Liver (tissue), 9 donors: ENCODE results near the gene MCU. TPM values are rescaled to one million over a fixed set of nuclear protein-coding genes. Genes with fewer than 3 reads are reported as not detected.

ENCODE experiments used
- DNase-seq: peaks from one replicate; pipeline ENCODE4 v3.0.0-alpha.2; 2017; ENCODE audit warnings: low spot score
- H3K27ac ChIP-seq, 2 donors: one replicate each; pipeline ENCODE4 v1.7.0; 2013; ENCODE audit warnings: inconsistent platforms in 2 of 2, low read length in 2 of 2, control low read depth in 1 of 2, low read depth in 1 of 2, mild to moderate bottlenecking in 1 of 2
- H3K27me3 ChIP-seq, 4 donors: one replicate each; pipeline versions ENCODE4 v1.6.1 to v1.7.0; 2013; ENCODE audit warnings: low read length in 3 of 4, inconsistent platforms in 1 of 4, mild to moderate bottlenecking in 1 of 4, moderate library complexity in 1 of 4; ENCODE audit not compliant: control insufficient read depth in 4 of 4, insufficient read depth in 4 of 4
- H3K36me3 ChIP-seq, 4 donors: one replicate each; pipeline versions ENCODE4 v1.6.1 to v1.7.0; 2013; ENCODE audit warnings: low read length in 3 of 4, mild to moderate bottlenecking in 3 of 4, low read depth in 1 of 4, moderate library complexity in 1 of 4; ENCODE audit not compliant: control insufficient read depth in 4 of 4, insufficient read depth in 3 of 4
- H3K4me1 ChIP-seq, 4 donors: one replicate each; pipeline versions ENCODE4 v1.6.1 to v1.7.0; 2013; ENCODE audit warnings: low read length in 3 of 4, mild to moderate bottlenecking in 3 of 4, moderate library complexity in 1 of 4; ENCODE audit not compliant: control insufficient read depth in 4 of 4, insufficient read depth in 4 of 4
- H3K4me3 ChIP-seq, 3 donors: one replicate each; pipeline versions ENCODE4 v1.6.1 to v1.7.0; 2013; ENCODE audit warnings: low read length in 3 of 3, control low read depth in 1 of 3, low read depth in 1 of 3, mild to moderate bottlenecking in 1 of 3
- H3K9ac ChIP-seq, 2 donors: one replicate each; pipeline ENCODE4 v1.7.0; 2013; ENCODE audit warnings: low read length in 2 of 2, mild to moderate bottlenecking in 2 of 2, moderate library complexity in 2 of 2, control low read depth in 1 of 2, low read depth in 1 of 2
- H3K9me3 ChIP-seq, 4 donors: one replicate each; pipeline versions ENCODE4 v1.6.1 to v1.7.0; 2013; ENCODE audit warnings: low read length in 3 of 4; ENCODE audit not compliant: control insufficient read depth in 4 of 4
- EGR1 ChIP-seq, 2 donors: IDR thresholded peaks; 2 replicates each; pipeline ENCODE4 v1.6.1; 2016 to 2018; ENCODE audit warnings: antibody characterized with exemption in 2 of 2, low read depth in 2 of 2
- FOXA1 ChIP-seq: IDR thresholded peaks from 2 replicates; pipeline ENCODE4 v1.6.1; 2016; ENCODE audit warnings: antibody characterized with exemption
- FOXA2 ChIP-seq: IDR thresholded peaks from 2 replicates; pipeline ENCODE4 v1.6.1; 2016; ENCODE audit warnings: antibody characterized with exemption
- GABPA ChIP-seq, 2 donors: IDR thresholded peaks in 1 of 2; conservative IDR thresholded peaks in 1 of 2; 2 replicates each; pipeline ENCODE4 v1.6.1; 2016; ENCODE audit warnings: antibody characterized with exemption in 2 of 2, mild to moderate bottlenecking in 1 of 2, moderate library complexity in 1 of 2
- HNF4A ChIP-seq, 2 donors: conservative IDR thresholded peaks; 2 replicates each; pipeline ENCODE4 v1.6.1; 2016; ENCODE audit warnings: antibody characterized with exemption in 2 of 2, mild to moderate bottlenecking in 2 of 2
- HNF4G ChIP-seq: IDR thresholded peaks from 2 replicates; pipeline ENCODE4 v1.6.1; 2016; ENCODE audit warnings: antibody characterized with exemption
- JUND ChIP-seq, 2 donors: IDR thresholded peaks; 2 replicates each; pipeline ENCODE4 v1.6.1; 2016; ENCODE audit warnings: antibody characterized with exemption in 2 of 2
- NR2F2 ChIP-seq: IDR thresholded peaks from 2 replicates; pipeline ENCODE4 v1.6.1; 2016; ENCODE audit warnings: antibody characterized with exemption
- RAD21 ChIP-seq, 2 donors: IDR thresholded peaks; 2 replicates each; pipeline ENCODE4 v1.6.1; 2016; ENCODE audit warnings: antibody characterized with exemption in 2 of 2, mild to moderate bottlenecking in 2 of 2
- RXRA ChIP-seq, 2 donors: IDR thresholded peaks; 2 replicates each; pipeline ENCODE4 v1.6.1; 2017 to 2018; ENCODE audit warnings: antibody characterized with exemption in 2 of 2, mild to moderate bottlenecking in 1 of 2
- SP1 ChIP-seq: IDR thresholded peaks from 2 replicates; pipeline ENCODE4 v1.6.1; 2018; ENCODE audit warnings: antibody characterized with exemption, mild to moderate bottlenecking
- TAF1 ChIP-seq: conservative IDR thresholded peaks from 2 replicates; pipeline ENCODE4 v1.6.1; 2016; ENCODE audit warnings: antibody characterized with exemption, mild to moderate bottlenecking
- YY1 ChIP-seq: IDR thresholded peaks from 2 replicates; pipeline ENCODE4 v1.6.1; 2016; ENCODE audit warnings: antibody characterized with exemption, mild to moderate bottlenecking
- WGBS: extraction: QIAGEN DNeasy Blood & Tissue Kit; methylation state at CpG from one replicate; pipeline ENCODE4 v1.1.7; 2013; 5-methylcytosine and 5-hydroxymethylcytosine counted together
- polyA plus RNA-seq, 2 donors: library from polyadenylated mRNA; stranded (reverse) in 1 of 2; unstranded in 1 of 2; fragments of 200-250 nt in 1 of 2; fragments of >200 nt in 1 of 2; fragmentation: Nextera tagmentation in 1 of 2; extraction: Ambion mirVana in 1 of 2; gene quantifications; one replicate each; pipeline versions ENCODE4 v1.2.1 to v1.2.3, GENCODE V29; 2013 to 2015
- total RNA-seq, 2 donors: library from RNA; depleted of rRNA; stranded (reverse); fragments of >200 nt; gene quantifications; one replicate each; pipeline ENCODE4 v1.2.3, GENCODE V29; 2014
- TF ChIP-seq, protein P1 (sequence below): IDR thresholded peaks from 2 replicates; pipeline ENCODE4 v1.6.1; 2016; ENCODE audit warnings: antibody characterized with exemption, mild to moderate bottlenecking
- TF ChIP-seq, protein P2 (sequence below): IDR thresholded peaks from 2 replicates; pipeline ENCODE4 v1.6.1; 2016; ENCODE audit warnings: antibody characterized with exemption
- TF ChIP-seq, protein P3 (sequence below): IDR thresholded peaks from 2 replicates; pipeline ENCODE4 v1.6.1; 2016; ENCODE audit warnings: antibody characterized with exemption
- TF ChIP-seq, protein P4 (sequence below): fragments of 150-350 bp; IDR thresholded peaks from 2 replicates; pipeline ENCODE4 v1.5.1; 2017; ENCODE audit warnings: improper control_type of control experiment, low read depth, low read length; ENCODE audit not compliant: missing input control
- TF ChIP-seq, protein P5 (sequence below): IDR thresholded peaks from 2 replicates; pipeline ENCODE4 v1.6.1; 2016; ENCODE audit warnings: antibody characterized with exemption
- donor health status: healthy.
- donor health status: healthy.
- donor health status: healthy.
- donor health status: healthy.
- donor health status: healthy.

The MCU gene
- total and polyA plus RNA-seq, 4 donors = 6.4 to 13.0 (median 8.8) TPM

DNA sequence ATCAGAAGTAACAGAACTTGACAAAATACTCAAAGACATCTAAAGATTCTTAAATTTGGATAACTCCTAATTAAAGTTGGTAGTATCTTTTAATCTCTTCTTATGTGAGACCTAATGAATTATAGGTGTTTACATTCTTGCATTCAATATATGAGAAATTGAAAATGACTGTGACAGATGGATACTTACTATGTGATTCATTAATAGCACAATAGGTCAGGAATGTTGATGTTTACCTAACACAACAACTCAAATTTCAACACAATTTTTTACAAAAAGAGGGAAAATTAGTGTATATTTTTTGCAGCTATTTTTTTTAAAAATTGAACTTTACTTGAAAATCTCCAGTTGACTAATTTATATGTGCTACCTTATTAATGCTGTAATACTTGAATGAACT, 31.7 kb upstream of the MCU start:
- no peak for DNase-seq
- Histone ChIP-seq H3K9me3 (no peaks in the 10 kb centered on the region), H3K27ac (no peak overlapping the region), H3K4me1 (no peaks in the 10 kb centered on the region), H3K27me3 (no peaks in the 10 kb centered on the region), H3K9ac (no peak overlapping the region), H3K4me3 (no peak overlapping the region), H3K36me3 (no peaks in the 10 kb centered on the region)
- TF ChIP-seq FOXA2 = no peak

DNA sequence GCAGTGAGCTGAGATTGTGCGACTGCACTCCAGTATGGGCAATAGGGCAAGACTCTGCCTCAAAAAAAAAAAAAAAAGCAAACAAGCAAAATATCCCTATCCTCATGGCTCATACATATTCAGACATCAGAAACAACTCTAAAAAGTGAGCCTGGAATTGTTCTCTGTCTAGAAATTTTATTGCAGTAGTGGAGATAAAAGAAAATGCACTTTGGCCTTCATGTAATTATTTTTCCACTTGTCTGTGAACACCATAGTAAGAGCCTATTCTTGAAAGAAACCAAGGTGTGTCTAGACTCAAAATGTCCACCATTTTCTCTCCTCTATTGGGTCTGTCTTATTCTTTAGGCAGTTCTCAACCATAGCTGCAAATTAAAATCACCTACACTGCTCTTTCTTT, 30.5 kb upstream of the MCU start:
- Histone ChIP-seq H3K27me3 (no peaks in the 10 kb centered on the region), H3K36me3 (no peaks in the 10 kb centered on the region), H3K27ac (no peak overlapping the region), H3K9me3 (no peaks in the 10 kb centered on the region), H3K9ac (no peak overlapping the region), H3K4me1 (no peaks in the 10 kb centered on the region), H3K4me3 (no peak overlapping the region)
- TF ChIP-seq, protein P1, sequence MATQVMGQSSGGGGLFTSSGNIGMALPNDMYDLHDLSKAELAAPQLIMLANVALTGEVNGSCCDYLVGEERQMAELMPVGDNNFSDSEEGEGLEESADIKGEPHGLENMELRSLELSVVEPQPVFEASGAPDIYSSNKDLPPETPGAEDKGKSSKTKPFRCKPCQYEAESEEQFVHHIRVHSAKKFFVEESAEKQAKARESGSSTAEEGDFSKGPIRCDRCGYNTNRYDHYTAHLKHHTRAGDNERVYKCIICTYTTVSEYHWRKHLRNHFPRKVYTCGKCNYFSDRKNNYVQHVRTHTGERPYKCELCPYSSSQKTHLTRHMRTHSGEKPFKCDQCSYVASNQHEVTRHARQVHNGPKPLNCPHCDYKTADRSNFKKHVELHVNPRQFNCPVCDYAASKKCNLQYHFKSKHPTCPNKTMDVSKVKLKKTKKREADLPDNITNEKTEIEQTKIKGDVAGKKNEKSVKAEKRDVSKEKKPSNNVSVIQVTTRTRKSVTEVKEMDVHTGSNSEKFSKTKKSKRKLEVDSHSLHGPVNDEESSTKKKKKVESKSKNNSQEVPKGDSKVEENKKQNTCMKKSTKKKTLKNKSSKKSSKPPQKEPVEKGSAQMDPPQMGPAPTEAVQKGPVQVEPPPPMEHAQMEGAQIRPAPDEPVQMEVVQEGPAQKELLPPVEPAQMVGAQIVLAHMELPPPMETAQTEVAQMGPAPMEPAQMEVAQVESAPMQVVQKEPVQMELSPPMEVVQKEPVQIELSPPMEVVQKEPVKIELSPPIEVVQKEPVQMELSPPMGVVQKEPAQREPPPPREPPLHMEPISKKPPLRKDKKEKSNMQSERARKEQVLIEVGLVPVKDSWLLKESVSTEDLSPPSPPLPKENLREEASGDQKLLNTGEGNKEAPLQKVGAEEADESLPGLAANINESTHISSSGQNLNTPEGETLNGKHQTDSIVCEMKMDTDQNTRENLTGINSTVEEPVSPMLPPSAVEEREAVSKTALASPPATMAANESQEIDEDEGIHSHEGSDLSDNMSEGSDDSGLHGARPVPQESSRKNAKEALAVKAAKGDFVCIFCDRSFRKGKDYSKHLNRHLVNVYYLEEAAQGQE = no peak
- no peak for TF ChIP-seq SP1
- TF ChIP-seq, protein P2, sequence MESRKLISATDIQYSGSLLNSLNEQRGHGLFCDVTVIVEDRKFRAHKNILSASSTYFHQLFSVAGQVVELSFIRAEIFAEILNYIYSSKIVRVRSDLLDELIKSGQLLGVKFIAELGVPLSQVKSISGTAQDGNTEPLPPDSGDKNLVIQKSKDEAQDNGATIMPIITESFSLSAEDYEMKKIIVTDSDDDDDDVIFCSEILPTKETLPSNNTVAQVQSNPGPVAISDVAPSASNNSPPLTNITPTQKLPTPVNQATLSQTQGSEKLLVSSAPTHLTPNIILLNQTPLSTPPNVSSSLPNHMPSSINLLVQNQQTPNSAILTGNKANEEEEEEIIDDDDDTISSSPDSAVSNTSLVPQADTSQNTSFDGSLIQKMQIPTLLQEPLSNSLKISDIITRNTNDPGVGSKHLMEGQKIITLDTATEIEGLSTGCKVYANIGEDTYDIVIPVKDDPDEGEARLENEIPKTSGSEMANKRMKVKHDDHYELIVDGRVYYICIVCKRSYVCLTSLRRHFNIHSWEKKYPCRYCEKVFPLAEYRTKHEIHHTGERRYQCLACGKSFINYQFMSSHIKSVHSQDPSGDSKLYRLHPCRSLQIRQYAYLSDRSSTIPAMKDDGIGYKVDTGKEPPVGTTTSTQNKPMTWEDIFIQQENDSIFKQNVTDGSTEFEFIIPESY = no peak
- no peak for TF ChIP-seq YY1
- TF ChIP-seq HNF4G = no peak
- no peak for TF ChIP-seq HNF4A (conservative IDR thresholded peaks at IDR 0.05)
- TF ChIP-seq JUND (IDR thresholded peaks at IDR 0.05) = no peak
- no peak for TF ChIP-seq EGR1 (IDR thresholded peaks at IDR 0.05; ENCODE audit: low read depth in 2 of 2)
- TF ChIP-seq RAD21 (IDR thresholded peaks at IDR 0.05) = no peak
- TF ChIP-seq FOXA1 = no peak
- no peak for TF ChIP-seq FOXA2
- TF ChIP-seq NR2F2 = no peak
- TF ChIP-seq, protein P3, sequence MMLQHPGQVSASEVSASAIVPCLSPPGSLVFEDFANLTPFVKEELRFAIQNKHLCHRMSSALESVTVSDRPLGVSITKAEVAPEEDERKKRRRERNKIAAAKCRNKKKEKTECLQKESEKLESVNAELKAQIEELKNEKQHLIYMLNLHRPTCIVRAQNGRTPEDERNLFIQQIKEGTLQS = no peak
- TF ChIP-seq, protein P4, sequence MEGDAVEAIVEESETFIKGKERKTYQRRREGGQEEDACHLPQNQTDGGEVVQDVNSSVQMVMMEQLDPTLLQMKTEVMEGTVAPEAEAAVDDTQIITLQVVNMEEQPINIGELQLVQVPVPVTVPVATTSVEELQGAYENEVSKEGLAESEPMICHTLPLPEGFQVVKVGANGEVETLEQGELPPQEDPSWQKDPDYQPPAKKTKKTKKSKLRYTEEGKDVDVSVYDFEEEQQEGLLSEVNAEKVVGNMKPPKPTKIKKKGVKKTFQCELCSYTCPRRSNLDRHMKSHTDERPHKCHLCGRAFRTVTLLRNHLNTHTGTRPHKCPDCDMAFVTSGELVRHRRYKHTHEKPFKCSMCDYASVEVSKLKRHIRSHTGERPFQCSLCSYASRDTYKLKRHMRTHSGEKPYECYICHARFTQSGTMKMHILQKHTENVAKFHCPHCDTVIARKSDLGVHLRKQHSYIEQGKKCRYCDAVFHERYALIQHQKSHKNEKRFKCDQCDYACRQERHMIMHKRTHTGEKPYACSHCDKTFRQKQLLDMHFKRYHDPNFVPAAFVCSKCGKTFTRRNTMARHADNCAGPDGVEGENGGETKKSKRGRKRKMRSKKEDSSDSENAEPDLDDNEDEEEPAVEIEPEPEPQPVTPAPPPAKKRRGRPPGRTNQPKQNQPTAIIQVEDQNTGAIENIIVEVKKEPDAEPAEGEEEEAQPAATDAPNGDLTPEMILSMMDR = no peak
- no peak for TF ChIP-seq GABPA (IDR thresholded peaks at IDR 0.05 in 1 of 2, conservative IDR thresholded peaks at IDR 0.05 in 1 of 2)
- no peak for TF ChIP-seq TAF1
- no peak for TF ChIP-seq RXRA (IDR thresholded peaks at IDR 0.05)
- TF ChIP-seq, protein P5, sequence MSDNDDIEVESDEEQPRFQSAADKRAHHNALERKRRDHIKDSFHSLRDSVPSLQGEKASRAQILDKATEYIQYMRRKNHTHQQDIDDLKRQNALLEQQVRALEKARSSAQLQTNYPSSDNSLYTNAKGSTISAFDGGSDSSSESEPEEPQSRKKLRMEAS = no peak
- 84% methylated on average over 1 of the region's 1 CpG for WGBS
- DNase-seq = no peak
